HG03039 (cell line): ENCODE data around the gene HNRNPM.
"Not testable (repeated sequence)": the region's sequence is repeated elsewhere in the genome, so short reads cannot be mapped to it uniquely, and the experiment has no call there.

Experiments used
- ATAC-seq: cut with Tn5 transposase; IDR thresholded peaks from one replicate; pipeline ENCODE4 v1.9.1; 2021; ENCODE audit warnings: mild to moderate bottlenecking, moderate library complexity; ENCODE audit not compliant: unreplicated experiment

HNRNPM gene

GRCh38 chr19:8425331-8425730 is 19.4 kb upstream of the HNRNPM start:
- not testable (repeated sequence) for ATAC-seq

- no peak for ATAC-seq
Observed at GRCh38 chr19:8426283-8426682, 18.5 kb upstream of the HNRNPM start.

GRCh38 chr19:8429044-8429443 is 15.7 kb upstream of the HNRNPM start:
- no peak for ATAC-seq

- ATAC-seq, result no peak
Observed at GRCh38 chr19:8429826-8430225, 14.9 kb upstream of the HNRNPM start.

GRCh38 chr19:8430650-8431049 is 14.1 kb upstream of the HNRNPM start:
- ATAC-seq, result no peak

GRCh38 chr19:8438236-8438635 is 6.5 kb upstream of the HNRNPM start:
- ATAC-seq, result no peak

GRCh38 chr19:8441725-8442544 is 2.8 kb upstream of the HNRNPM start:
- no peak for ATAC-seq

GRCh38 chr19:8444140-8444676 is 567 bp upstream of the HNRNPM start:
- ATAC-seq, result not testable (repeated sequence)

- ATAC-seq, result peak; percentile 30
Observed at GRCh38 chr19:8445488-8446001, 770 bp downstream of the HNRNPM start.

- no peak for ATAC-seq
Observed at GRCh38 chr19:8446061-8446709, 1.4 kb downstream of the HNRNPM start.

GRCh38 chr19:8449830-8450229 is 5.1 kb downstream of the HNRNPM start:
- ATAC-seq, result no peak

- ATAC-seq, result no peak
Observed at GRCh38 chr19:8451377-8451776, 6.6 kb downstream of the HNRNPM start.

- ATAC-seq, result no peak
Observed at GRCh38 chr19:8451885-8452284, 7.1 kb downstream of the HNRNPM start.

GRCh38 chr19:8452446-8453123 is 7.8 kb downstream of the HNRNPM start:
- ATAC-seq, result no peak

GRCh38 chr19:8453616-8454015 is 8.8 kb downstream of the HNRNPM start:
- no peak for ATAC-seq

GRCh38 chr19:8454218-8454617 is 9.4 kb downstream of the HNRNPM start:
- ATAC-seq, result no peak

GRCh38 chr19:8455018-8455417 is 10.2 kb downstream of the HNRNPM start:
- no peak for ATAC-seq

GRCh38 chr19:8456064-8456463 is 11.3 kb downstream of the HNRNPM start:
- ATAC-seq, result no peak

- ATAC-seq, result no peak
Observed at GRCh38 chr19:8457209-8457608, 12.4 kb downstream of the HNRNPM start.

- no peak for ATAC-seq
Observed at GRCh38 chr19:8457827-8458226, 13.1 kb downstream of the HNRNPM start.

- no peak for ATAC-seq
Observed at GRCh38 chr19:8458380-8458779, 13.6 kb downstream of the HNRNPM start.
